Heart right ventricle (tissue), 16 donors: ENCODE data around the gene LSS. TPM values are rescaled to one million over a fixed set of nuclear protein-coding genes. Genes with fewer than 3 reads are reported as not detected.

Source experiments
- ATAC-seq, 8 donors: fragments of 200-7000 bp; cut with Tn5 transposase; one replicate each; pipeline ENCODE4 v1.9.1; 2020; ENCODE audit warnings: mild to moderate bottlenecking in 8 of 8, moderate library complexity in 8 of 8, moderate number of reproducible peaks in 1 of 8
- DNase-seq, 2 donors: peaks; one replicate each; pipeline ENCODE4 v3.0.0-alpha.2; 2020
- H3K27ac ChIP-seq, 10 donors: fragments of 200-600 bp; sonication (generic) in 2 of 10; one replicate each; pipeline versions ENCODE4 v1.5.0 to v1.8.0; 2020 to 2022; ENCODE audit warnings: mild to moderate bottlenecking in 3 of 10
- H3K27me3 ChIP-seq, 7 donors: fragments of 200-600 bp; one replicate each; pipeline ENCODE4 v1.8.0; 2021 to 2022; ENCODE audit warnings: mild to moderate bottlenecking in 2 of 7
- H3K36me3 ChIP-seq, 9 donors: fragments of 200-600 bp; sonication (generic) in 1 of 9; one replicate each; pipeline versions ENCODE4 v1.5.0 to v1.8.0; 2020 to 2022; ENCODE audit warnings: mild to moderate bottlenecking in 2 of 9
- H3K4me1 ChIP-seq, 9 donors: fragments of 200-600 bp; sonication (generic) in 1 of 9; one replicate each; pipeline versions ENCODE4 v1.5.0 to v1.8.0; 2020 to 2022; ENCODE audit warnings: mild to moderate bottlenecking in 4 of 9
- H3K4me3 ChIP-seq, 10 donors: fragments of 200-600 bp; sonication (generic) in 2 of 10; one replicate each; pipeline versions ENCODE4 v1.5.0 to v1.8.0; 2020 to 2022; ENCODE audit warnings: mild to moderate bottlenecking in 7 of 10, moderate library complexity in 2 of 10
- H3K9me3 ChIP-seq, 11 donors: fragments of 200-600 bp in 10 of 11; sonication (generic) in 2 of 11; one replicate each; pipeline versions ENCODE4 v1.5.0 to v1.8.0; 2013 to 2022; ENCODE audit warnings: mild to moderate bottlenecking in 2 of 11, control low read depth in 1 of 11, moderate library complexity in 1 of 11
- CTCF ChIP-seq, 9 donors: fragments of 200-600 bp; sonication (generic) in 2 of 9; IDR thresholded peaks; one replicate each; pipeline versions ENCODE4 v1.5.0 to v1.8.0; 2021 to 2022; ENCODE audit warnings: antibody characterized with exemption in 9 of 9, mild to moderate bottlenecking in 5 of 9, moderate library complexity in 1 of 9
- WGBS, 2 donors: extraction: QIAGEN DNeasy Blood & Tissue Kit; methylation state at CpG; one replicate each; pipeline ENCODE4 v1.1.7; 2013; ENCODE audit warnings: inconsistent platforms in 1 of 2; 5-methylcytosine and 5-hydroxymethylcytosine counted together
- intact Hi-C, 10 donors: fragments of 100-400 bp; cut with DNase I; formaldehyde crosslinking; loops; one replicate each; pipeline versions ENCODE4 v1.11.1 to v1.14.2; 2022
- polyA plus RNA-seq, 2 donors: library from polyadenylated mRNA; stranded (reverse); fragments of 200-250 nt; gene quantifications; one replicate each; pipeline ENCODE4 v1.2.3, GENCODE V29; 2013
- total RNA-seq, 10 donors: library from RNA; stranded (reverse); fragmentation: NEBNext Ultra II Directional in 3 of 10; extraction: Animal tissue kit (Norgen Biotek cat#: 25700) in 3 of 10; gene quantifications; one replicate each; pipeline versions ENCODE4 v1.2.1 to v1.2.4, GENCODE V29; 2021 to 2023
- donor health status: Arrhythmogenic right ventricular cardiomyopathy.
- donor health status: ischemic (EF 13 %, LVEDD 7.1; RV severe dilation, severe dysfunction).
- donor health status: healthy with polysubstance abuse.
- donor health status: DM: no; HTN: yes; CAD: no.
- donor health status: DM: no; HTN: no; CAD: no.
- donor health status: ischemic (EF 25% LVEDD 6.9; RV normal size, moderate dysfunction).
- donor health status: ischemic (EF 25% LVEDD 5.7; RV mildly dilated, moderate dysfunction).
- donor health status: healthy.
- donor health status: DM: yes; HTN: yes; CAD: no.
- donor health status: Ischemic cardiomyopathy.
- donor health status: ischemic (EF 35%, LVEDD 5.7; RV mildly dilated, moderate dysfunction).
- donor health status: nonischemic (EF 11% LVEDD 7.7; RV severe dilation, severe dysfunction).
- donor health status: DM: yes; HTN: yes; CAD: no.
- donor health status: PGD.
- donor health status: ischemic (EF 29% LVEDD 5.4; RV normal size, mild dysfunction).
- donor health status: nonischemic (EF 23%, LVEDD 6.1; RV moderate dilation, normal function).

LSS gene
- total and polyA plus RNA-seq, 12 donors, result 22.5 to 74.7 (median 40.7) TPM

- Histone ChIP-seq H3K4me3 (peak overlapping the region in 8 of 10 donors; percentile 50 to 100 (median 92)), H3K4me1 (peaks cover 5 to 41% (median 31%) of the 10 kb centered on the region in 9 donors), H3K27me3 (no peaks in the 10 kb centered on the region), H3K36me3 (peaks cover 0 to 34% (median 4%) of the 10 kb centered on the region in 9 donors), H3K27ac (peak overlapping the region in 4 of 10 donors; percentile 67 to 91 (median 80)), H3K9me3 (no peaks in the 10 kb centered on the region)
- intact Hi-C loops, result loop anchor here in 7 of 10 donors (1.0 to 10.0 kb wide), 9 partner anchors 41 to 258 kb away; partner anchors contain the start of genes MCM3AP (in 1 of the 7) and YBEY (in 1 of the 7)
- no peak for DNase-seq
- ATAC-seq, result no peak
- no peak for TF ChIP-seq CTCF (IDR thresholded peaks at IDR 0.05)
- WGBS, 2 donors, result 87 to 95% methylated on average over 6 of the region's 6 CpGs
Measured at GRCh38 chr21:46229923-46230260, 1.3 kb upstream of the LSS start.

GRCh38 chr21:46229133-46229922, 754 bp upstream of the LSS start:
- Histone ChIP-seq H3K27ac (peak overlapping the region in 9 of 10 donors; percentile 52 to 91 (median 69)), H3K36me3 (peaks cover 0 to 29% (median 0%) of the 10 kb centered on the region in 9 donors), H3K9me3 (no peaks in the 10 kb centered on the region), H3K4me3 (peak overlapping the region; percentile 32 to 100 (median 78)), H3K4me1 (peaks cover 5 to 47% (median 31%) of the 10 kb centered on the region in 9 donors), H3K27me3 (no peaks in the 10 kb centered on the region)
- WGBS, 2 donors, result 4% methylated on average over 49 to 70 of the region's 72 CpGs
- TF ChIP-seq CTCF (IDR thresholded peaks at IDR 0.05), result peak in 8 of 9 donors; percentile 48 to 70 (median 58)
- intact Hi-C loops, result loop anchor here in 5 of 10 donors (1.0 to 10.0 kb wide), 7 partner anchors 41 to 257 kb away; partner anchors contain the start of genes MCM3AP (in 1 of the 5) and YBEY (in 1 of the 5)
- DNase-seq (no peak), ATAC-seq (peak; percentile 2 to 73 (median 34))

DNA sequence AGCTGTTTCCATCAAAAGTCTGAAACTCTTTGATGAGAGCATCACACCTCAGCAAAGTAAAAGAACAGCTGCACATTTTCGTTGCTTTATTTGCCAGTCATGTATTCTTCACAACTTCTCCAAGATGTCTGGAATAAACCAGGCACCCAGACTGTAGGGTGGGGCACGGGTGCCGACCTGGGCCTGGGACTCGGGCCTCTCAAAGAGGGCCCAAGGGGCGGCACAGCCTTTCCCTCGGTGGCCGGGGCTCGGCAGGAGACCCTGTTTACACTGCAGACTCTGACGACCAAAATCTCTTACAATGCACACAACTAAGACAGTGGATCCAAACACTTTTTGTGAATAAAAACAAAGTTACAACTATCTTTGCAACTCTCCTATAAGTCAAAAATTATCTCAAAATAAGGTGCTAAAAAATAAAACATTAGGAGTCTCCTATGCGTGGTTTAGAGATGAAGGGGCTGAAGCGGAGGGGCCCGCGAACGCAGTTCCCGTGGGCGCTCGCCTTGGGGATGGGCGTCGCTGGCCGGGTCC, 696 bp downstream of the LSS start:
- DNase-seq (no peak), ATAC-seq (peak in 1 of 8 donors; percentile 11)
- Histone ChIP-seq H3K36me3 (peaks cover 0 to 21% (median 0%) of the 10 kb centered on the region in 9 donors), H3K4me1 (peaks cover 6 to 51% (median 33%) of the 10 kb centered on the region in 9 donors), H3K4me3 (peak overlapping the region; percentile 67 to 100 (median 95)), H3K9me3 (no peaks in the 10 kb centered on the region), H3K27ac (peak overlapping the region; percentile 67 to 91 (median 87)), H3K27me3 (no peaks in the 10 kb centered on the region)
- no peak for TF ChIP-seq CTCF (IDR thresholded peaks at IDR 0.05)
- 4% methylated on average over 20 of the region's 20 CpGs for WGBS, 2 donors
- intact Hi-C loops, result loop anchor here in 5 of 10 donors (2.0 to 10.0 kb wide), 7 partner anchors 39 to 257 kb away; partner anchors contain the start of genes MCM3AP (in 1 of the 5) and YBEY (in 1 of the 5)

DNA sequence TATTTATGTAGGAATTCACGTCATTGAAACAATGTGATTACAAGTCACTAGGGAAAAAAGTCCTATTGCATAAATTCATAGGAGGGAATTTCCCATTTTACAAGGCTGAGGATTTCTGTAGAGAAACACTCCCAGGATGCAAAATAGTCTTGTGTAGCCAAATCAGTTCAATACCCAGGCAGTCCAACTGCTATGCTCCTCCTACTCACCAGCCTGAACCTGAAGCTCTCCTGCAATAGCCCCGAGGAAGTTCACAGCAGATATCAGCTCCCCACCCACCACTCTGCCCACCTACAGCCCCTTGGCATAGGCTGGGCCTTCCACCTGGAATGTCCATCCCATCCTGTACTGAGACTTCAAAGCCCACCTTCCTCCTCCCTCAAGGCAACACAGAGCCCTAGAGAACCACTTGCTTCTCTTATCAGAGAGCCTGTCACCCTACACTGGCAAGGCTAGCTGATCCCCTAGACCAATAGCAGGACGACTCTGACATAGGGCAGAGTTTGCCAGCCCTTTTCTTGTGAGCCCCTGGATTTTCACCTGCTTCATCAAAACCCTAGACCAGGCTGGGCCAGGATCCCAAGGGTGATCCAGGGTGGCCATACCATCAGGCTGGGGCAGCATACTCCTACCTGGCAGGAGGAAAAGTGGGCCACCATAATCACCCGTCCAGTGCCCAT, 1.5 kb downstream of the LSS start:
- Histone ChIP-seq H3K4me1 (peaks cover 10 to 58% (median 40%) of the 10 kb centered on the region in 9 donors), H3K4me3 (peak overlapping the region in 9 of 10 donors; percentile 67 to 100 (median 95)), H3K9me3 (no peaks in the 10 kb centered on the region), H3K27ac (peak overlapping the region in 7 of 10 donors; percentile 23 to 91 (median 87)), H3K36me3 (peaks cover 0 to 22% (median 0%) of the 10 kb centered on the region in 9 donors), H3K27me3 (no peaks in the 10 kb centered on the region)
- intact Hi-C loops, result loop anchor here in 5 of 10 donors (2.0 to 10.0 kb wide), 7 partner anchors 38 to 256 kb away; partner anchors contain the start of genes MCM3AP (in 1 of the 5) and YBEY (in 1 of the 5)
- ATAC-seq (no peak), DNase-seq (no peak)
- WGBS, 2 donors, result 48 to 55% methylated on average over 4 of the region's 4 CpGs
- TF ChIP-seq CTCF (IDR thresholded peaks at IDR 0.05), result no peak
